GM12878 (cell line): ENCODE data around the gene HIRA.

Source experiments
- CEBPZ ChIP-seq: fragments of 150-350 bp; IDR thresholded peaks from 2 replicates; pipeline ENCODE4 v1.6.1; 2016; ENCODE audit warnings: low read depth, low read length
- CREB1 ChIP-seq: IDR thresholded peaks from 2 replicates; pipeline ENCODE4 v1.6.1; 2012; ENCODE audit warnings: low read depth, mild to moderate bottlenecking, inconsistent platforms
- CTCF ChIP-seq, 3 experiments: IDR thresholded peaks in 2 of 3; conservative IDR thresholded peaks in 1 of 3; 2 replicates each; pipeline ENCODE4 v1.5.1; 2011; ENCODE audit warnings: low read depth in 3 of 3, low read length in 3 of 3, mild to moderate bottlenecking in 3 of 3, control low read depth in 2 of 3, moderate library complexity in 2 of 3, inconsistent platforms in 1 of 3, mixed read lengths in 1 of 3; ENCODE audit not compliant: control insufficient read depth in 2 of 3, insufficient read depth in 1 of 3; ENCODE audit errors: extremely low read depth in 1 of 3
- MAX ChIP-seq: IDR thresholded peaks from 2 replicates; pipeline ENCODE4 v1.6.1; 2012; ENCODE audit warnings: low read depth, low read length, improper control_type of control experiment
- PAX8 ChIP-seq: fragments of 450-650 bp; IDR thresholded peaks from 2 replicates; pipeline ENCODE4 v1.6.1; 2017; ENCODE audit warnings: mild to moderate bottlenecking, moderate library complexity
- POLR2AphosphoS2 ChIP-seq: IDR thresholded peaks from 2 replicates; pipeline ENCODE4 v1.6.1; 2011; ENCODE audit warnings: low read depth, mild to moderate bottlenecking, low read length, improper control_type of control experiment, moderate library complexity
- SMC3 ChIP-seq: IDR thresholded peaks from 2 replicates; pipeline ENCODE4 v1.6.1; 2011; ENCODE audit warnings: low read length, improper control_type of control experiment, borderline replicate concordance
- TAF1 ChIP-seq: IDR thresholded peaks from 2 replicates; pipeline ENCODE4 v1.6.1; 2011; ENCODE audit warnings: mild to moderate bottlenecking, low read depth, low read length, borderline replicate concordance
- ZBTB11 ChIP-seq: fragments of 450-650 bp; formaldehyde crosslinking; IDR thresholded peaks from 2 replicates; pipeline ENCODE4 v1.5.0; 2022; ENCODE audit warnings: mild to moderate bottlenecking, missing genetic modification characterization

GRCh38 chr22:19396934-19397733 is 34.4 kb downstream of the HIRA start:
- no peak for TF ChIP-seq CTCF (IDR thresholded peaks at IDR 0.05 in 2 of 3, conservative IDR thresholded peaks at IDR 0.05 in 1 of 3; ENCODE audit: control insufficient read depth in 2 of 3, extremely low read depth in 1 of 3, insufficient read depth in 1 of 3, low read depth in 3 of 3, low read length in 3 of 3)
- no peak for TF ChIP-seq CREB1
- no peak for TF ChIP-seq CEBPZ
- TF ChIP-seq POLR2AphosphoS2: no peak
- no peak for TF ChIP-seq TAF1
- no peak for TF ChIP-seq PAX8
- TF ChIP-seq SMC3: no peak
- no peak for TF ChIP-seq ZBTB11 (CRISPR knock-in tag)
- TF ChIP-seq MAX: no peak
